HepG2 (cell line): ENCODE data around the gene CFAP46. TPM values are rescaled to one million over a fixed set of nuclear protein-coding genes. Genes with fewer than 3 reads are reported as not detected.

Source experiments
- ATAC-seq: fragments of 200-7000 bp; cut with Tn5 transposase; 3 replicates; pipeline ENCODE4 v1.9.1; 2020; ENCODE audit warnings: mild to moderate bottlenecking, moderate library complexity
- BruUV-seq: library from RNA; stranded (reverse); fragments of 400-500 nt; replicated peaks from 2 replicates; lab custom pipeline; 2021; lab: Mats Ljungman, UMichigan
- CTCF ChIA-PET: fragments of 300-600 bp; formaldehyde crosslinking; extraction: SDS; loops from one replicate; lab custom pipeline; 2021; ENCODE audit warnings: low total read pairs, inconsistent platforms, low intra/inter-chr PET ratio; lab: Yijun Ruan, JAX
- POLR2A ChIA-PET: fragments of 350-600 bp; sonication (Branson Sonifier 250); formaldehyde crosslinking; loops from one replicate; lab custom pipeline; 2020; ENCODE audit warnings: antibody characterized with exemption, inconsistent platforms; lab: Yijun Ruan, JAX
- DNase-seq: peaks from one replicate; pipeline ENCODE4 v3.0.0-alpha.2; 2015; ENCODE audit warnings: low spot score
- FAIRE-seq: peaks from 3 replicates; lab custom pipeline; 2011; peaks lifted over from hg19 to GRCh38; lab: Jason Lieb, UNC
- H2AFZ ChIP-seq: one replicate; pipeline ENCODE4 v1.6.1; 2011; ENCODE audit warnings: low read length, inconsistent platforms
- H3K27ac ChIP-seq: fragments of 300-600 bp; 3 replicates; pipeline ENCODE4 v1.8.0; 2011; ENCODE audit warnings: mixed run types, mild to moderate bottlenecking, mixed read lengths, low read length, inconsistent platforms; ENCODE audit not compliant: insufficient read depth; ENCODE audit errors: extremely low read length
- H3K27me3 ChIP-seq, 2 experiments: fragments of 200-600 bp in 1 of 2; 2 replicates in 1 of 2; 3 replicates in 1 of 2; pipeline versions ENCODE4 v1.6.0 to v1.8.0; 2011; ENCODE audit warnings: low read length in 2 of 2, mild to moderate bottlenecking in 2 of 2, moderate library complexity in 2 of 2, inconsistent platforms in 1 of 2; ENCODE audit not compliant: insufficient read depth in 2 of 2, control insufficient read depth in 1 of 2
- H3K36me3 ChIP-seq, 2 experiments: fragments of 200-600 bp in 1 of 2; replicated peaks in 1 of 2; 2 replicates in 1 of 2; 3 replicates in 1 of 2; pipeline versions ENCODE4 v1.5.1 to v1.8.0; 2011; ENCODE audit warnings: low read length in 2 of 2, inconsistent platforms in 1 of 2; ENCODE audit not compliant: insufficient read depth in 2 of 2, control insufficient read depth in 1 of 2
- H3K4me1 ChIP-seq: 2 replicates; pipeline ENCODE4 v1.5.1; 2012; ENCODE audit warnings: low read length, inconsistent platforms; ENCODE audit not compliant: insufficient read depth
- H3K4me2 ChIP-seq: 2 replicates; pipeline ENCODE4 v1.6.0; 2011; ENCODE audit warnings: low read depth, low read length, inconsistent platforms
- H3K4me3 ChIP-seq, 3 experiments: fragments of 200-600 bp in 1 of 3; sonication (generic), shearing (Covaris generic) in 1 of 3; replicated peaks in 1 of 3; 2 replicates each; pipeline ENCODE4 v1.5.1; 2011 to 2016; ENCODE audit warnings: low read length in 3 of 3, inconsistent platforms in 2 of 3, low read depth in 2 of 3, mild to moderate bottlenecking in 2 of 3, control low read depth in 1 of 3, mixed read lengths in 1 of 3; ENCODE audit not compliant: insufficient read depth in 1 of 3
- H3K79me2 ChIP-seq: one replicate; pipeline ENCODE4 v1.6.1; 2011; ENCODE audit warnings: low read length, inconsistent platforms; ENCODE audit not compliant: insufficient read depth
- H3K9ac ChIP-seq: 2 replicates; pipeline ENCODE4 v1.6.0; 2011; ENCODE audit warnings: mild to moderate bottlenecking, low read depth, low read length, inconsistent platforms; ENCODE audit not compliant: insufficient read depth
- H3K9me3 ChIP-seq: 2 replicates; pipeline ENCODE4 v1.5.1; 2012; ENCODE audit warnings: mild to moderate bottlenecking, low read length
- H4K20me1 ChIP-seq: 2 replicates; pipeline ENCODE4 v1.6.0; 2011; ENCODE audit warnings: inconsistent platforms, mild to moderate bottlenecking, low read length, moderate library complexity; ENCODE audit not compliant: insufficient read depth
- CCAR2 ChIP-seq: fragments of 200-400 bp; formaldehyde crosslinking; optimal IDR thresholded peaks from 2 replicates; pipeline ENCODE3; 2018; ENCODE audit warnings: low read depth, mild to moderate bottlenecking, low read length, moderate library complexity
- JUNB ChIP-seq: sonication (generic); formaldehyde crosslinking; IDR thresholded peaks from 2 replicates; pipeline ENCODE4 v1.8.0; 2022; ENCODE audit warnings: missing genetic modification reagents, mild to moderate bottlenecking, borderline replicate concordance
- PPARG ChIP-seq: conservative IDR thresholded peaks from 2 replicates; pipeline ENCODE4 v1.6.1; 2016; ENCODE audit warnings: missing biosample characterization, missing genetic modification reagents
- SNAI1 ChIP-seq: sonication (generic); formaldehyde crosslinking; IDR thresholded peaks from 2 replicates; pipeline ENCODE4 v1.5.0; 2020; ENCODE audit warnings: mild to moderate bottlenecking, missing genetic modification reagents, borderline replicate concordance
- TCF7L2 ChIP-seq: IDR thresholded peaks from 2 replicates; pipeline ENCODE4 v1.6.1; 2011; ENCODE audit warnings: mild to moderate bottlenecking, low read depth, low read length, moderate library complexity
- ZNF235 ChIP-seq: sonication (generic); formaldehyde crosslinking; IDR thresholded peaks from 2 replicates; pipeline ENCODE4 v1.8.1; 2023; ENCODE audit warnings: mild to moderate bottlenecking, missing genetic modification reagents, borderline replicate concordance
- ZNF629 ChIP-seq: sonication (generic); formaldehyde crosslinking; conservative IDR thresholded peaks from 2 replicates; pipeline ENCODE4 v1.5.0; 2020; ENCODE audit warnings: missing genetic modification reagents
- ZNF720 ChIP-seq: sonication (generic); formaldehyde crosslinking; IDR thresholded peaks from 2 replicates; pipeline ENCODE4 v1.4.0; 2020; ENCODE audit warnings: missing genetic modification reagents
- WGBS: methylation state at CpG from one replicate; pipeline ENCODE4 v1.1.6; 2017; ENCODE audit warnings: low lambda C conversion rate; 5-methylcytosine and 5-hydroxymethylcytosine counted together
- in situ Hi-C: cut with HindIII; loops from 2 replicates; pipeline ENCODE4 v1.10.0; 2017; ENCODE audit warnings: low pct_unique_long_range_greater_than_20kb; ENCODE audit not compliant: extremely low pct_ligation_motif_present
- intact Hi-C: fragments of 100-400 bp; cut with micrococcal nuclease; formaldehyde crosslinking; loops from one replicate; pipeline ENCODE4 v1.10.0; 2022; ENCODE audit not compliant: unreplicated experiment
- polyA plus RNA-seq, 8 experiments: library from polyadenylated mRNA; depleted of rRNA in 3 of 8; stranded (reverse) in 7 of 8; unstranded in 1 of 8; fragments of >200 nt; fragmentation: Illumina TruSeq in 4 of 8; extraction: Trizol in 4 of 8; gene quantifications; 2 replicates each; pipeline versions ENCODE4 v1.2.1 to v1.2.3, GENCODE V29; 2011 to 2016; ENCODE audit warnings: low read depth in 4 of 8, missing spikeins in 1 of 8, mixed read lengths in 1 of 8; ENCODE audit not compliant: insufficient read depth in 1 of 8
- total RNA-seq, 5 experiments: library from RNA; depleted of rRNA; stranded (reverse); fragments of >200 nt; fragmentation: Illumina TruSeq; extraction: Trizol; gene quantifications; 2 replicates each; pipeline ENCODE4 v1.2.3, GENCODE V29; 2016; ENCODE audit warnings: low read depth in 1 of 5
- TF ChIP-seq, protein P1 (sequence below): sonication (generic); formaldehyde crosslinking; IDR thresholded peaks from 2 replicates; pipeline ENCODE4 v1.8.1; 2022; ENCODE audit warnings: low read depth, mild to moderate bottlenecking, missing genetic modification reagents

Gene CFAP46
- total and polyA plus RNA-seq, 2 of the 13 experiments (the other 11 are each of a cell fraction or from before 2014, with no cell fraction given) = 0.24 to 0.84 TPM

DNA sequence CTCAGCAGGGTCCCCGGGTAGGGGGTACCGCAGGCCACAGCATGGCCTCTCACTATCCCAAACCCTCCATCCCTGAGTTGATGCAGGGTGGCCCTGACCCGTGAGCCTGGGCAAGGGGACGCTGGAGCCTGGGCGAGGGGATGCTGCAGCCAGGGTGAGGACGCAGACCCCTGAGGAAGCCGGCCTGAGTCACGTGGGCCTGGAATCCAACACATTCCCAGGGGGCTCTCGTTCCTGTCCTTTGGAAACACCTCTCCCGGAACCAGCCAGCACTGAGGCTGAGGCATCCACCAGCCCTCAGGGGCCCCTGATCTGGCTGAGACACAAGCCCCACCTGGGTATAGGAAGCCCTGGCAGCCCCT is 95.0 kb downstream of the CFAP46 start (continued):
- no peak for TF ChIP-seq ZNF629 (CRISPR knock-in tag)
- TF ChIP-seq, protein P1, sequence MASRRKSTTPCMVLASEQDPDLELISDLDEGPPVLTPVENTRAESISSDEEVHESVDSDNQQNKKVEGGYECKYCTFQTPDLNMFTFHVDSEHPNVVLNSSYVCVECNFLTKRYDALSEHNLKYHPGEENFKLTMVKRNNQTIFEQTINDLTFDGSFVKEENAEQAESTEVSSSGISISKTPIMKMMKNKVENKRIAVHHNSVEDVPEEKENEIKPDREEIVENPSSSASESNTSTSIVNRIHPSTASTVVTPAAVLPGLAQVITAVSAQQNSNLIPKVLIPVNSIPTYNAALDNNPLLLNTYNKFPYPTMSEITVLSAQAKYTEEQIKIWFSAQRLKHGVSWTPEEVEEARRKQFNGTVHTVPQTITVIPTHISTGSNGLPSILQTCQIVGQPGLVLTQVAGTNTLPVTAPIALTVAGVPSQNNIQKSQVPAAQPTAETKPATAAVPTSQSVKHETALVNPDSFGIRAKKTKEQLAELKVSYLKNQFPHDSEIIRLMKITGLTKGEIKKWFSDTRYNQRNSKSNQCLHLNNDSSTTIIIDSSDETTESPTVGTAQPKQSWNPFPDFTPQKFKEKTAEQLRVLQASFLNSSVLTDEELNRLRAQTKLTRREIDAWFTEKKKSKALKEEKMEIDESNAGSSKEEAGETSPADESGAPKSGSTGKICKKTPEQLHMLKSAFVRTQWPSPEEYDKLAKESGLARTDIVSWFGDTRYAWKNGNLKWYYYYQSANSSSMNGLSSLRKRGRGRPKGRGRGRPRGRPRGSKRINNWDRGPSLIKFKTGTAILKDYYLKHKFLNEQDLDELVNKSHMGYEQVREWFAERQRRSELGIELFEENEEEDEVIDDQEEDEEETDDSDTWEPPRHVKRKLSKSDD (CRISPR knock-in tag) = no peak
- TF ChIP-seq, all 625 proteins: peak for 0

DNA sequence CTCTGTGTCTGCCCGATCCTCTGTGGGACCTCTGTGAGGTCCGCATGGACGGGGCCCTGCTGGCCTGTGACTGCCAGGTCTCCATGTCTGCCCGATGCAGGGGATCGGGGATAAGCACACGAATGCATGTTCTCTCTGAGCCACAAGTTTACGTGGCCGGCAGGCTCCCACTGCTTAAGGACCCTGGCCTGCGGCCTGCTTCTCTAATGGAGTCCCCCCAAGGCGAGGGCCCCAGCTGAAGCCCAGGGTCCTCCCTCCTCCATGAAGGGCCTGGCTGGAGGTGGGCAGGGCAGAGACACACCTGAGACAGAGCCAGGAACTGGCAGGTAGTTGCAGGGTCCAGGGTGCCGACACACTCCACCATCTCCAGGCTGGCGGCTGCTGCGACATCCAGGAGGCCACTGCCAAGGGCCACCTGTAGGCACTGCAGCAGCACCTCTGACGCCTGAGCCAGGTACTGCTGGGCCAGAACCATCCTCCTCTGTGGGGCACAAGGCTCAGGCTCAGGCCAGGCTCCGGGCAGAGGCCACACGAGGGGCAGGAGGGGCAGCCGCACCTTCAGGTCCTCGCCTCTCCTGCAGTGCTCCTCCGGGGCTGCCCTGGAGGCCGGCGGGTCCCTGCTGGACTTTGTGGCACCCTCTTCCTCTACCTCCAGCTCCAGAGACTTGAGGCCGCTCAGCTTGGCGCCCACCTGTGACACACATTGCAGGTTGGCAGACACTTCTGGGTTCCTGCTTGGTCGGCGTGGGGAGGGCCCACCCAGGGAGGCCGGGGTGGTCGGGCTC is 95.5 kb downstream of the CFAP46 start:
- FAIRE-seq (no peak), DNase-seq (no peak), ATAC-seq (no peak; the same call in 1 of the 3 replicates)
- no TSS peak for BruUV-seq
- no peak for TF ChIP-seq SNAI1 (CRISPR knock-in tag)
- TF ChIP-seq ZNF235 (CRISPR knock-in tag) = no peak
- no peak for TF ChIP-seq PPARG (CRISPR knock-in tag)
- TF ChIP-seq TCF7L2 = no peak
- no peak for TF ChIP-seq ZNF720 (CRISPR knock-in tag)
- no peak for TF ChIP-seq CCAR2
- TF ChIP-seq JUNB = no peak
- WGBS = 0% methylated on average over 4 of the region's 27 CpGs
- H3K79me2 ChIP-seq = no peaks in the 10 kb centered on the region
- H4K20me1 ChIP-seq = no peaks in the 10 kb centered on the region
- no peaks in the 10 kb centered on the region for H3K36me3 ChIP-seq
- H3K4me1 ChIP-seq = no peaks in the 10 kb centered on the region
- CTCF ChIA-PET = no interaction called here
- intact Hi-C loops = no loop called here
- no peak overlapping the region for H3K27ac ChIP-seq
- H3K9me3 ChIP-seq = peaks cover 14% of the 10 kb centered on the region
- H3K4me3 ChIP-seq = no peak overlapping the region
- H2AFZ ChIP-seq = no peak overlapping the region
- no peak overlapping the region for H3K4me2 ChIP-seq
- POLR2A ChIA-PET = no interaction called here
- peaks cover 9 to 50% of the 10 kb centered on the region in 2 experiments; a peak in 4 of 5 replicates for H3K27me3 ChIP-seq
- H3K9ac ChIP-seq = no peak overlapping the region
- in situ Hi-C loops = no loop called here
